GM19467 (cell line): Measurements from ENCODE around the gene PRODH2.
"Not testable (repeated sequence)": the region's sequence is repeated elsewhere in the genome, so short reads cannot be mapped to it uniquely, and the experiment has no call there.

Experiments used
- ATAC-seq: cut with Tn5 transposase; IDR thresholded peaks from one replicate; pipeline ENCODE4 v1.9.1; 2021; ENCODE audit warnings: mild to moderate bottlenecking, moderate library complexity; ENCODE audit not compliant: unreplicated experiment

Gene PRODH2

GRCh38 chr19:35843676-35844481 lies 31.2 kb upstream of the PRODH2 start:
- no peak for ATAC-seq

- no peak for ATAC-seq
Observed at GRCh38 chr19:35842666-35843272, 30.1 kb upstream of the PRODH2 start.

GRCh38 chr19:35841961-35842595 lies 29.4 kb upstream of the PRODH2 start:
- no peak for ATAC-seq

GRCh38 chr19:35836096-35836495 lies 23.5 kb upstream of the PRODH2 start:
- ATAC-seq = not testable (repeated sequence)

GRCh38 chr19:35833972-35834371 lies 21.3 kb upstream of the PRODH2 start:
- no peak for ATAC-seq

- ATAC-seq = no peak
Observed at GRCh38 chr19:35832054-35832453, 19.4 kb upstream of the PRODH2 start.

GRCh38 chr19:35830986-35831385 lies 18.3 kb upstream of the PRODH2 start:
- no peak for ATAC-seq

GRCh38 chr19:35828692-35829301 lies 16.2 kb upstream of the PRODH2 start:
- no peak for ATAC-seq

- ATAC-seq = no peak
Observed at GRCh38 chr19:35824150-35824549, 11.5 kb upstream of the PRODH2 start.

GRCh38 chr19:35822579-35822978 lies 9.9 kb upstream of the PRODH2 start:
- ATAC-seq = no peak

GRCh38 chr19:35818445-35818844 lies 5.8 kb upstream of the PRODH2 start:
- ATAC-seq = no peak

GRCh38 chr19:35816846-35817245 lies 4.2 kb upstream of the PRODH2 start:
- no peak for ATAC-seq

GRCh38 chr19:35816262-35816661 lies 3.6 kb upstream of the PRODH2 start:
- ATAC-seq = no peak

GRCh38 chr19:35813043-35813890 lies 622 bp upstream of the PRODH2 start:
- no peak for ATAC-seq

- ATAC-seq = no peak
Observed at GRCh38 chr19:35811317-35812219, 1.1 kb downstream of the PRODH2 start.

- no peak for ATAC-seq
Observed at GRCh38 chr19:35807633-35808032, 5.0 kb downstream of the PRODH2 start.

GRCh38 chr19:35806597-35806996 lies 6.0 kb downstream of the PRODH2 start:
- no peak for ATAC-seq

- ATAC-seq = no peak
Observed at GRCh38 chr19:35805526-35806102, 7.0 kb downstream of the PRODH2 start.

GRCh38 chr19:35801828-35802227 lies 10.8 kb downstream of the PRODH2 start:
- no peak for ATAC-seq
